GM12873 (cell line): ENCODE results near the gene SLC25A45.

Source experiments
- CTCF ChIP-seq: IDR thresholded peaks from 2 replicates; pipeline ENCODE4 v1.5.1; 2012; ENCODE audit warnings: low read depth, mild to moderate bottlenecking, moderate library complexity, low read length, control low read depth; ENCODE audit not compliant: insufficient read depth; ENCODE audit errors: missing control alignments

SLC25A45 gene

GRCh38 chr11:65366340-65366773 is 16.1 kb downstream of the SLC25A45 start:
- TF ChIP-seq CTCF, result peak; percentile 80

- TF ChIP-seq CTCF, result no peak
Observed at GRCh38 chr11:65363770-65364169, 18.7 kb downstream of the SLC25A45 start.

GRCh38 chr11:65362966-65363365 is 19.5 kb downstream of the SLC25A45 start:
- no peak for TF ChIP-seq CTCF

GRCh38 chr11:65362320-65362931 is 20.0 kb downstream of the SLC25A45 start:
- no peak for TF ChIP-seq CTCF

GRCh38 chr11:65357856-65358356 is 24.5 kb downstream of the SLC25A45 start:
- no peak for TF ChIP-seq CTCF

GRCh38 chr11:65356394-65356972 is 26.0 kb downstream of the SLC25A45 start:
- no peak for TF ChIP-seq CTCF

- TF ChIP-seq CTCF, result no peak
Observed at GRCh38 chr11:65355776-65356393, 26.6 kb downstream of the SLC25A45 start.
